DMS153 treated with DMSO at 0.1 percent for 48 hours (cell line): ENCODE results near the gene LANCL2.

Source experiments
- DNase-seq: peaks from one replicate; lab custom pipeline; 2025; ENCODE audit not compliant: unreplicated experiment; lab: John Stamatoyannopoulos, UW

LANCL2 gene

DNA sequence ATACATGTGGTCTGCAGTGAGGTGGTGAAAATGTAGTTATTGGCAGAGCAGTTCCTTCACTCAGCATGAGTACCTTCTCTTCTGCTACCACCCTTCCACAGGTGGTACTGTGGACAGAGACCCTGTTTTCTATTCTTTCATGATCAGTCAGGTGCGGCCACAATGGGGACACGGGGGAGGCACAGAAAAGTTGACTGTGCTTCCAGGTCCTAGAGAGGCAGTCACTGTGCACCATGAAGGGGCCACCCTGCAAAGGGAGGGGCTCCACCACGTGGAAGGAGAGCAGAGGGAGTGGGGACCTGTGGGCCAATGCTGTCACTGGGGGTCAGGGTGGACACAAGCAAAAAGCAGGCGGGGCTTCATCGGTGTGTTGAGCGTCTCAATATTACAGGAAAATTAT is 3.6 kb upstream of the LANCL2 start:
- no peak for DNase-seq

GRCh38 chr7:55362927-55363326 is 2.2 kb upstream of the LANCL2 start:
- DNase-seq = no peak

DNA sequence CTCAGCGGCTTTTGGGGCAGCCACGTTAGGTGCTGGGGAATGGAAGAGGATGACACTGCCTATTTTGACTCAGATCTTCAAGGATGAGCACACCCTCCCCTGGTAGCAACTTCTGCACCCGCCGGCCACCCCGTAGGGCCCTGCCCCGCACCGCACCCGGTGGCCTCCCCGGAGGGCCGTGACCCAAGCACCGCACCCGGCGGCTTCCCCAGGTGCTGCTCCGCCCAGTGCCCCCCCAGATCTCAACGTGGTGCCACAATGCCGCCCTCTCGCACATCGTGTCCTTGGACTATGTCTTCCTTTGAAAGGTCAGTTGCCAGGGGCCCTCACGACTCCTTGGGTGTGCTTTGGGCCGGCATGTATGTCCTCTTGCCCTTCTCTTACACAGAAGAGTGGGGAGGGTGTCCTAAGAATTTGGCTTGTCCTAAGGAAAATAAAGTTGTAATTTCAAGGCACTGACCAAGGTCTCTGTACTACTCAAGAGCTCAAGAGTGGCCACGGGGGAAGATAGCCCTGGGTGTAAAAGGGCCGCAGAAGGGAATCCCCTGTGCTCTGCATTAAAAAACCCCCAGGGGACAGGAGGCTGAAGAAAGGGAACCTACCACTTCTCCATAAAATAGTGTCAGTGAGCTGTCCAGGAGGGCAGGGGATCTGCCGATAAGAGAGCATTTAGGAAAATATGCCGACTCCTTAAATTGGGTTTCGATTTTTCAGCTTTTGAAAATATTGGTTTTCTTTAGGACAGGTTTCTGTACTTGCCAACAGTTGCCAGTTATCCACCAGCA is 1.6 kb upstream of the LANCL2 start:
- DNase-seq = no peak

- peak; percentile 86 for DNase-seq
Observed at GRCh38 chr7:55365675-55366460, 731 bp downstream of the LANCL2 start.

DNA sequence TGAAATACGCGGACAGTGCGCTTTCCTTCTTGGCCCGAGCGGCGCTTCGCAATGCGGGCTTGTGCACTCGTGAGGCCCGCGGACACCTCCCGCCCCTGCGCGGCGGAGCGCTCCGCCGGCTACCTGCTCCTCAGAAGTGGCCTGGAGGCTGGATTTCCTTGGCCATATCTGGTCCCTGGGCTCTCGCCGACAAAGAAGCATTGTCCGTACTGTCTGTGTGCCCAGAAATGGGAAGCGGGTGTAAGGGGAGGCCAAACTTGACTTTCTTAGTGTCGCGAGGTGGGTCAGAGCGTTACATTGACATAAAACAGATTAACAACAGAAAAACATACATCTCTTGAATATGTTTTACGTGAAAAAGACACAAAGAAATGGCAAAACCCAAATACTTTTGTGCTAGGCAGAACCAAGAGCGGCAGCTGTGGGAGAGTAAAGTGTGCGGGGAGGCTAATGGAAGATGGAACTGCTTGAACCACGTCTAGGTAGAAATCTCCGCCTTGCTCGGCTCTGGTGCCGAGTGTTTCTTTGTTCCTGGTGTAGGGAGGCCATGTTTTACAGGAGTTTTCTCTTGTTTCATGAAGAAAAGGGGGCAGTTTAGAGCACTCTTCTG is 1.4 kb downstream of the LANCL2 start:
- DNase-seq = no peak

- no peak for DNase-seq
Observed at GRCh38 chr7:55367283-55367840, 2.2 kb downstream of the LANCL2 start.

DNA sequence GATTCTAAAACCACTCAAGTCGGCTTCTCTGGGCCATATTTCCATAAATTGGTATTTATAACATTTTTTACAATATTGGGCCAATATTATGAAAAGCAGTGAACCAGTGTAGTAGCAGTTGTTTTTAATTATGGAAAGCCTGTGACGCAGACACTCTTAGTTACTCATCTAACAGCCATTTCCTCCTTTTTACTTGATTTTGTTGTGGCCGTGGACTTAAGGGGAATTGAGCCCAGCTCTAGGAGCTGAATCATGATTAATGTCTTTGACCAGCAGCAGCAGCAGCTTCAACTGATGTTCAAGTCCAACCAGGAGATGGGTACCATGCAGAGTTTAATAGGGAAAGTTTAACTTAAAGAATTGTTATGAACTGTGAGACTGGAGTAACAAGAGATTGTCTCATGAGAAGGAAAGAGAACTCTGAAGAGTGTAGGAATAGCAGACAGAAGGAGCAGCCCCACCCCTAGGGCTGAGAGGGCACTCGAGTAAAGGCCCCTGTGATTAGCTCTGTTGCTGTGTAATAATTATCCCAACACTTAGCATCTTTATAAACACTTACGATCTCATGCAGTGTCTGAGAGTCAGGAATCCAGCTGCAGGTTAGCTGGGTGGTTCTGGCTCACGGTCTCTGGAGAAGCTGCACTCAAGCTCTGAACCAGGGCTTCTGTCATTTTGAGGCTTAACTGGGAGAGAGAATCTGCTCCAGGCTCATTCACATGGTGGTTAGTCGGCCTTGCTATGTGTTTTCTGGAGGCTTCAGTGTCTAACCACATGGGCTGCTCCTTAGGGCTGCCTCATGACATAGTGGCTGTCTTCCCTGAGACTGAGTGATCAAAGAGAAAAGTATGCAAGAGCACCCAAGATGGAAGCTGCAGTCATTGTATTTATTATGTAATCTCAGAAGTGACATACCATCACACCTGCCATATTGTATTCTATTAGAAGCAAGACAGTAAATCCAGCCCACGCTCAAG is 4.6 kb downstream of the LANCL2 start:
- no peak for DNase-seq

- DNase-seq = no peak
Observed at GRCh38 chr7:55374213-55374612, 9.1 kb downstream of the LANCL2 start.

- DNase-seq = no peak
Observed at GRCh38 chr7:55375237-55375636, 10.1 kb downstream of the LANCL2 start.

GRCh38 chr7:55377162-55377817 is 12.2 kb downstream of the LANCL2 start:
- DNase-seq = no peak

- DNase-seq = no peak
Observed at GRCh38 chr7:55379285-55379684, 14.1 kb downstream of the LANCL2 start.

DNA sequence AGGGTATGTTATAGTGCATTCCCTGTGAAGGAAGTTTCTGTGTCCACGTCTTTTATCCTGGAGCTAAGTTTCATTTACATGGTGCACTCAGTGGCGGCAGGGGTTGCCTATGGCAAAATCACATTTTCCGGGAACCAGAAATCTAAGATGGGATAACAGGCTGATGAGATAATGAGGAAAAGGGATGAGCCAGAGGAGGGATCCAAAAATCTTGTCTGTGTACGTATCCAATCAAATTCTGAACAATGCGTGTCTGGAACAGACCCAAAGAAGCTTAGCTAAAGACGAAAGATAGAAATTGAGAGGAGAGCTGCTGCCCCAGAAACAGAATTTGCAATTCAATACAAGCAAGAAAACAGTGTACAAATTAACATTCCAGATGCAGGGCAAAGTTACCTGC is 16.1 kb downstream of the LANCL2 start:
- no peak for DNase-seq

- DNase-seq = no peak
Observed at GRCh38 chr7:55381696-55382095, 16.6 kb downstream of the LANCL2 start.

- DNase-seq = no peak
Observed at GRCh38 chr7:55382251-55382650, 17.1 kb downstream of the LANCL2 start.

GRCh38 chr7:55386541-55386940 is 21.4 kb downstream of the LANCL2 start:
- DNase-seq = no peak

GRCh38 chr7:55387062-55387965 is 22.2 kb downstream of the LANCL2 start:
- DNase-seq = no peak

- no peak for DNase-seq
Observed at GRCh38 chr7:55396233-55396785, 31.2 kb downstream of the LANCL2 start.

GRCh38 chr7:55397617-55398016 is 32.5 kb downstream of the LANCL2 start:
- no peak for DNase-seq

GRCh38 chr7:55400191-55400590 is 35.1 kb downstream of the LANCL2 start:
- DNase-seq = no peak
